ENCODE data around the gene EFHC1. TPM values are rescaled to one million over a fixed set of nuclear protein-coding genes. Genes with fewer than 3 reads are reported as not detected.

The EFHC1 gene
- total RNA-seq, 1 experiment from 2014 or later: 13.2 TPM

GRCh38 chr6:52532457-52532856 lies 112.3 kb downstream of the EFHC1 start:
- no peak overlapping the region for H3T11ph ChIP-seq (ENCODE audit: low read length)
- no peak overlapping the region for H3K27ac ChIP-seq (ENCODE audit: insufficient read length, low read depth, low read length)
- peaks cover 4 to 18% (median 5%) of the 10 kb centered on the region in 3 experiments; a peak in 4 of 7 replicates for H3K36me3 Mint-ChIP-seq (ENCODE audit: insufficient read depth in 1 of 3, low read depth in 3 of 3)

More at GRCh38 chr6:52532457-52532856, 112.3 kb downstream of the EFHC1 start:
- Histone ChIP-seq H3K4ac (ENCODE audit: low read depth, low read length) (no peak overlapping the region), H3K27me3 (ENCODE audit: insufficient read depth, low read length) (no peaks in the 10 kb centered on the region), H3K23ac (ENCODE audit: insufficient read length, low read depth, low read length) (no peak overlapping the region), H3K4me1 (ENCODE audit: insufficient read depth, low read length) (peaks cover 9% of the 10 kb centered on the region; the same call in 1 of the 2 replicates), H4K8ac (replicated peaks; ENCODE audit: insufficient read length, low read depth, low read length) (no peak overlapping the region), H2AK5ac (ENCODE audit: insufficient read length, low read length) (no peak overlapping the region), H3K14ac (ENCODE audit: insufficient read depth, low read length) (no peak overlapping the region), H2BK15ac (ENCODE audit: low read depth, low read length) (no peak overlapping the region), H2BK20ac (ENCODE audit: low read depth, low read length, poor library complexity, severe bottlenecking) (no peak overlapping the region), H4K20me1 (ENCODE audit: control insufficient read depth, insufficient read depth, insufficient read length) (no peaks in the 10 kb centered on the region), H3K79me1 (ENCODE audit: insufficient read depth, low read depth, low read length, poor library complexity, severe bottlenecking) (no peaks in the 10 kb centered on the region), H3K9ac (ENCODE audit: extremely low read depth, insufficient read length, low read length) (no peak overlapping the region), H2AFZ (ENCODE audit: low read length) (no peak overlapping the region), H3K79me2 (ENCODE audit: insufficient read depth, low read length) (no peaks in the 10 kb centered on the region), H2BK120ac (ENCODE audit: low read depth, low read length, poor library complexity, severe bottlenecking) (no peak overlapping the region), H2BK5ac (ENCODE audit: insufficient read length, low read length) (no peak overlapping the region), H3K4me2 (ENCODE audit: insufficient read depth, insufficient read length, low read length) (no peak overlapping the region), H3K56ac (ENCODE audit: insufficient read length, low read depth, low read length) (no peak overlapping the region), H3K23me2 (ENCODE audit: insufficient read length, low read depth, low read length, poor library complexity, severe bottlenecking) (no peaks in the 10 kb centered on the region), H2BK12ac (ENCODE audit: insufficient read length, low read depth, low read length) (no peak overlapping the region), H4K91ac (ENCODE audit: insufficient read length, low read depth, low read length) (no peak overlapping the region), H3K9me3 (ENCODE audit: control insufficient read depth, low read depth, low read length) (no peaks in the 10 kb centered on the region), H3K18ac (ENCODE audit: insufficient read length, low read depth, low read length) (no peak overlapping the region), H4K5ac (ENCODE audit: insufficient read length, low read depth, low read length) (no peak overlapping the region)
- H3K27me3 Mint-ChIP-seq (ENCODE audit: low read depth): no peaks in the 10 kb centered on the region
- H3K9me3 Mint-ChIP-seq: no peaks in the 10 kb centered on the region
- H3K27ac Mint-ChIP-seq: no peak overlapping the region
- no peak overlapping the region for H3K4me3 Mint-ChIP-seq
- TF ChIP-seq CTCF (conservative IDR thresholded peaks at IDR 0.05): no peak
- no peak for DNase-seq
- H3K4me1 Mint-ChIP-seq: peaks cover 10 to 14% of the 10 kb centered on the region in 2 experiments
- WGBS (ENCODE audit: extremely low coverage, insufficient read length, low lambda C conversion rate): no CpG with 5 or more reads among the region's 2 CpGs

Measured in H9 (cell line).